Measurements from ENCODE around the gene PHF24.
"Not testable (repeated sequence)": the region's sequence is repeated elsewhere in the genome, so short reads cannot be mapped to it uniquely, and the experiment has no call there.

PHF24 gene

GRCh38 chr9:35001803-35002502 is 43.9 kb downstream of the PHF24 start:
- TF ChIP-seq CTCF (IDR thresholded peaks at IDR 0.05; ENCODE audit: low read depth, low read length, missing control alignments) = no peak
- DNase-seq (ENCODE audit: low read depth) = no peak
- in situ Hi-C loops (cut with HindIII; ENCODE audit: low sequenced_read_pairs) = loop anchor here (5.0 kb wide), 2 partner anchors 40 to 90 kb away; a partner anchor contains a TSS
- no peak overlapping the region for H3K4me3 ChIP-seq (ENCODE audit: low read depth, low read length)

GRCh38 chr9:35002623-35003022 is 44.5 kb downstream of the PHF24 start:
- no peak for TF ChIP-seq CTCF (IDR thresholded peaks at IDR 0.05; ENCODE audit: low read depth, low read length, missing control alignments)
- no peak overlapping the region for H3K4me3 ChIP-seq (ENCODE audit: low read depth, low read length)
- DNase-seq (ENCODE audit: low read depth) = no peak
- in situ Hi-C loops (cut with HindIII; ENCODE audit: low sequenced_read_pairs) = loop anchor here (5.0 kb wide), 2 partner anchors 40 to 90 kb away; a partner anchor contains a TSS

- H3K4me3 ChIP-seq (ENCODE audit: low read depth, low read length); DNase-seq (ENCODE audit: low read depth): not testable (repeated sequence)
- in situ Hi-C loops (cut with HindIII; ENCODE audit: low sequenced_read_pairs) = loop anchor here (5.0 kb wide), 2 partner anchors 38 to 88 kb away; a partner anchor contains a TSS
Observed at GRCh38 chr9:35004299-35004698, 46.2 kb downstream of the PHF24 start.

- in situ Hi-C loops (cut with HindIII; ENCODE audit: low sequenced_read_pairs) = no loop called here
Observed at GRCh38 chr9:35010351-35010958, 52.4 kb downstream of the PHF24 start.

GRCh38 chr9:35014517-35014916 is 56.4 kb downstream of the PHF24 start:
- no peak for DNase-seq (ENCODE audit: low read depth)
- no peak overlapping the region for H3K4me3 ChIP-seq (ENCODE audit: low read depth, low read length)
- TF ChIP-seq CTCF (IDR thresholded peaks at IDR 0.05; ENCODE audit: low read depth, low read length, missing control alignments) = no peak
- in situ Hi-C loops (cut with HindIII; ENCODE audit: low sequenced_read_pairs) = no loop called here

More at GRCh38 chr9:35010351-35010958, 52.4 kb downstream of the PHF24 start:
- no peak for DNase-seq (ENCODE audit: low read depth)
- H3K4me3 ChIP-seq (ENCODE audit: low read depth, low read length) = no peak overlapping the region
- TF ChIP-seq CTCF (IDR thresholded peaks at IDR 0.05; ENCODE audit: low read depth, low read length, missing control alignments) = no peak

GRCh38 chr9:35023443-35023842 is 65.4 kb downstream of the PHF24 start:
- DNase-seq (ENCODE audit: low read depth); H3K4me3 ChIP-seq (ENCODE audit: low read depth, low read length); in situ Hi-C loops (cut with HindIII; ENCODE audit: low sequenced_read_pairs): not testable (repeated sequence)

GRCh38 chr9:35026671-35027070 is 68.6 kb downstream of the PHF24 start:
- in situ Hi-C loops (cut with HindIII; ENCODE audit: low sequenced_read_pairs) = no loop called here
- no peak for TF ChIP-seq CTCF (IDR thresholded peaks at IDR 0.05; ENCODE audit: low read depth, low read length, missing control alignments)
- H3K4me3 ChIP-seq (ENCODE audit: low read depth, low read length) = no peak overlapping the region
- no peak for DNase-seq (ENCODE audit: low read depth)

Measured in astrocyte of the cerebellum (primary cell).